OCI-LY3 (cell line): ENCODE measurements around the gene ZMYND10.

Experiments
- CTCF ChIP-seq: fragments of 200-600, 300-600 bp; sonication (generic); IDR thresholded peaks from 2 replicates; pipeline ENCODE4 v1.5.1; 2014; ENCODE audit warnings: antibody characterized with exemption, low read length, low read depth
- EZH2phosphoT487 ChIP-seq: fragments of 200-600 bp; shearing (Covaris generic); IDR thresholded peaks from 2 replicates; pipeline ENCODE4 v1.6.1; 2018; ENCODE audit warnings: antibody characterized with exemption, mixed run types, low read depth

- TF ChIP-seq CTCF (no peak; the same call in 1 of the 2 replicates), EZH2phosphoT487 (no peak)
Observed at GRCh38 chr3:50388720-50389413, 43.3 kb upstream of the ZMYND10 start.
